ENCODE data around the gene DAB2IP.

DAB2IP gene

GRCh38 chr9:121673576-121673975 is 22.1 kb downstream of the DAB2IP start:
- H3K27ac ChIP-seq (ENCODE audit: extremely low read depth, low read depth, low read length) = no peak overlapping the region
- POLR2A ChIA-PET = no interaction called here
- no peaks in the 10 kb centered on the region for H3K4me1 ChIP-seq (ENCODE audit: control insufficient read depth, insufficient read depth, low read length)
- CTCF ChIA-PET = interaction anchor here (0.6 to 1.5 kb wide), 4 partner anchors 9 to 128 kb away, joined by 3 to 4 read pairs (median 4); no protein-coding TSS in a partner anchor
- TF ChIP-seq ZNF10 (tag by site-specific recombination; IDR thresholded peaks at IDR 0.05) (no peak), OVOL3 (tag by site-specific recombination; IDR thresholded peaks at IDR 0.05) (no peak), ZNF596 (tag by site-specific recombination; IDR thresholded peaks at IDR 0.05) (no peak), HOXD13 (CRISPR knock-in tag; IDR thresholded peaks at IDR 0.05; ENCODE audit: borderline replicate concordance) (no peak), KLF17 (tag by site-specific recombination; IDR thresholded peaks at IDR 0.05) (no peak), ZNF416 (tag by site-specific recombination; IDR thresholded peaks at IDR 0.05) (no peak), ZNF2 (tag by site-specific recombination; IDR thresholded peaks at IDR 0.05) (no peak), ZBTB44 (tag by site-specific recombination; IDR thresholded peaks at IDR 0.05) (no peak), CTCF (tag by site-specific recombination; IDR thresholded peaks at IDR 0.05) (no peak), ZNF221 (tag by site-specific recombination; IDR thresholded peaks at IDR 0.05; ENCODE audit: borderline replicate concordance) (no peak), ZNF157 (tag by site-specific recombination; IDR thresholded peaks at IDR 0.05) (no peak), ZNF530 (tag by site-specific recombination; IDR thresholded peaks at IDR 0.05; ENCODE audit: low read depth) (no peak), ZNF274 (IDR thresholded peaks at IDR 0.05; ENCODE audit: low read length) (no peak), ZNF274 (tag by site-specific recombination; IDR thresholded peaks at IDR 0.05; ENCODE audit: borderline replicate concordance) (no peak), ZNF513 (tag by site-specific recombination; IDR thresholded peaks at IDR 0.05) (no peak), HOXC10 (CRISPR knock-in tag; IDR thresholded peaks at IDR 0.05) (no peak), ZNF600 (tag by site-specific recombination; IDR thresholded peaks at IDR 0.05) (no peak), ZNF174 (tag by site-specific recombination; IDR thresholded peaks at IDR 0.05) (no peak), ZNF670 (tag by site-specific recombination; IDR thresholded peaks at IDR 0.05; ENCODE audit: low read depth) (no peak)
- H3K9me3 ChIP-seq (ENCODE audit: control insufficient read depth, insufficient read depth, low read depth, low read length) = no peaks in the 10 kb centered on the region
- H3K36me3 ChIP-seq (ENCODE audit: control insufficient read depth in 2 of 2, insufficient read depth in 1 of 2, low read length in 2 of 2) = peaks cover 0 to 4% of the 10 kb centered on the region in 2 experiments; a peak in 1 of 3 replicates
- no peak overlapping the region for H3K4me3 ChIP-seq (ENCODE audit: low read depth, low read length)

GRCh38 chr9:121674017-121674416 is 22.6 kb downstream of the DAB2IP start:
- CTCF ChIA-PET = interaction anchor here (0.6 to 1.6 kb wide), 9 partner anchors 9 to 128 kb away, joined by 3 to 7 read pairs (median 4); no protein-coding TSS in a partner anchor
- H3K9me3 ChIP-seq (ENCODE audit: control insufficient read depth, insufficient read depth, low read depth, low read length) = no peaks in the 10 kb centered on the region
- H3K4me3 ChIP-seq (ENCODE audit: low read depth, low read length) = no peak overlapping the region
- no peaks in the 10 kb centered on the region for H3K4me1 ChIP-seq (ENCODE audit: control insufficient read depth, insufficient read depth, low read length)
- POLR2A ChIA-PET = no interaction called here
- TF ChIP-seq ZBTB6 (tag by site-specific recombination; IDR thresholded peaks at IDR 0.05) (no peak), ZNF747 (tag by site-specific recombination; IDR thresholded peaks at IDR 0.05) (no peak), GFI1B (tag by site-specific recombination; IDR thresholded peaks at IDR 0.05) (no peak), ZBTB1 (tag by site-specific recombination; IDR thresholded peaks at IDR 0.05) (no peak), ZNF23 (tag by site-specific recombination; IDR thresholded peaks at IDR 0.05; ENCODE audit: borderline replicate concordance) (no peak), ZBTB17 (tag by site-specific recombination; IDR thresholded peaks at IDR 0.05) (no peak)
- H3K27ac ChIP-seq (ENCODE audit: extremely low read depth, low read depth, low read length) = no peak overlapping the region
- peaks cover 0 to 8% of the 10 kb centered on the region in 2 experiments; a peak in 1 of 3 replicates for H3K36me3 ChIP-seq (ENCODE audit: control insufficient read depth in 2 of 2, insufficient read depth in 1 of 2, low read length in 2 of 2)
